Measurements from ENCODE around the gene EXOSC5. TPM values are rescaled to one million over a fixed set of nuclear protein-coding genes. Genes with fewer than 3 reads are reported as not detected.
"Not testable (repeated sequence)": the region's sequence is repeated elsewhere in the genome, so short reads cannot be mapped to it uniquely, and the experiment has no call there.

Gene EXOSC5
- total RNA-seq, 2 experiments from 2014 or later = 46.6 to 47.0 TPM

DNA sequence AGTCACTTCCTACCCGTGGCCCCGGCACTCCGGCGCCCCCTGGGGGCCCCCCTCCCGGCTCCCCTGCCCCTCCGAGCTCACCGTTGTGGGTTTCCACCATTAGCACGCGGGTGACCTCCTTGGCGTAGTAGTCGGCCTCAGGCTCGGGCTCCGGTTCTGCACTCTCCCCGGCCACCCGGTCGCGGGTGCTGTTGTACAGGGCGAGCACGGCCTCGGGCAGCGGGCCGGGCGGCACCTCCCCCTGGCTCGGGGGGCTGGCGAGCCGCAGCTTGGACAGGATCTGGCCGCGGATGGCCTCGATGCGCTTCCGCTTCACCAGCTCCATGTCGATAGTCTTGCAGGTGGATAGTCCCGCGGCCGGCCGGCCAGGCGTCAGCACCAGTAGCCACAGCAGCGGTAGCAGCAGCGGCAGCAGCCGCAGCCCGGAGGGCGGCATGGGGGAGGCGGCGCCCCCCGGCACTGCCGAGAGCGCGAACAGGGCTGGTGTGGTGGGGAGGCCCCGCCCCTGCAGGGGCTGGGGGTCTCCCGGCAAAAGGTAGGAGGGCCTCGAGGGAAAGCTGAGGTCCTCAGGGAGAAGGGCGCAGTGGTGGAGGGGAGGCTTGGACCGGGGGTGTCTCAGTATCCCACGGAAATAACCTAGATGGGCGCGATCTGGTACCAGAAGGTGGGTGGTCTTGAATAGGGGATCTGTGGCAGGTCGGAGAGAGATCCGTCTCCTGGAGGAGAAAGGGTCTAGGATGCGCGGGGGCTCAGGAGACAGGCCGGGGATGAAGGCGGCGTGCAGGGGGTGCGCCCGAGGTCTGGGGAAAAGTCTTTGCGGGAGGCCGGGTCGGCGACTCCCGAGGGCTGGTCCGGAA, 44.3 kb downstream of the EXOSC5 start:
- peaks cover 55% of the 10 kb centered on the region for H3K36me3 Mint-ChIP-seq (ENCODE audit: low read depth)

DNA sequence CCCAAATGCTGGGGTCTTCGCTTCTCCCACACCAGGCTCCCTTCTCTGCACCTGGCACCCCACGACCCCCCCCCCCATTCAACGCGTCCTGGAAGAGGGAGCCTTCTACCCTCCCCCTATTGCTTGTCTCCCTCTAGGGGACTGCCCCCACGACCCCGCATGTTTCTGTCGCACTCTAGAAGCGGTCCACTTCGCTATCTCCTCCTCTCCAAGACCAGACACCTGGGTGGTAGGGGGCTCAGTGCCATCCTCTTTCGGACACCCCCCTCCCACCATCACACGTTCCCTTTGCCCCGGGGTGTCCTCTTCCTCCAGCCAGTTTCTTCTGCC, 44.9 kb downstream of the EXOSC5 start:
- Mint-ChIP-seq H3K36me3 (ENCODE audit: low read depth) (peaks cover 58% of the 10 kb centered on the region), H3K27ac (peak overlapping the region; percentile 99), H3K4me3 (peak overlapping the region; percentile 100), H3K27me3 (no peaks in the 10 kb centered on the region), H3K4me1 (ENCODE audit: low read depth) (peaks cover 51% of the 10 kb centered on the region), H3K9me3 (peaks cover 5% of the 10 kb centered on the region)
- ATAC-seq (no peak), DNase-seq (no peak)
- intact Hi-C loops (cut with micrococcal nuclease) = loop anchor here (5.0 to 10.0 kb wide), 2 partner anchors 45 to 87 kb away; partner anchors contain the start of gene HNRNPUL1
- TF ChIP-seq, protein P1, sequence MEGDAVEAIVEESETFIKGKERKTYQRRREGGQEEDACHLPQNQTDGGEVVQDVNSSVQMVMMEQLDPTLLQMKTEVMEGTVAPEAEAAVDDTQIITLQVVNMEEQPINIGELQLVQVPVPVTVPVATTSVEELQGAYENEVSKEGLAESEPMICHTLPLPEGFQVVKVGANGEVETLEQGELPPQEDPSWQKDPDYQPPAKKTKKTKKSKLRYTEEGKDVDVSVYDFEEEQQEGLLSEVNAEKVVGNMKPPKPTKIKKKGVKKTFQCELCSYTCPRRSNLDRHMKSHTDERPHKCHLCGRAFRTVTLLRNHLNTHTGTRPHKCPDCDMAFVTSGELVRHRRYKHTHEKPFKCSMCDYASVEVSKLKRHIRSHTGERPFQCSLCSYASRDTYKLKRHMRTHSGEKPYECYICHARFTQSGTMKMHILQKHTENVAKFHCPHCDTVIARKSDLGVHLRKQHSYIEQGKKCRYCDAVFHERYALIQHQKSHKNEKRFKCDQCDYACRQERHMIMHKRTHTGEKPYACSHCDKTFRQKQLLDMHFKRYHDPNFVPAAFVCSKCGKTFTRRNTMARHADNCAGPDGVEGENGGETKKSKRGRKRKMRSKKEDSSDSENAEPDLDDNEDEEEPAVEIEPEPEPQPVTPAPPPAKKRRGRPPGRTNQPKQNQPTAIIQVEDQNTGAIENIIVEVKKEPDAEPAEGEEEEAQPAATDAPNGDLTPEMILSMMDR (IDR thresholded peaks at IDR 0.05) = no peak
- POLR2A ChIA-PET = interaction anchor here (0.7 to 6.0 kb wide), 15 partner anchors 12 to 88 kb away, joined by 3 to 44 read pairs (median 5); partner anchors contain the start of genes B9D2, CCDC97, HNRNPUL1 and TMEM91
- CTCF ChIA-PET = interaction anchor here (1.2 to 3.0 kb wide), 5 partner anchors 12 to 97 kb away, joined by 3 to 19 read pairs (median 6); partner anchors contain the start of genes B9D2 and HNRNPUL1

More for the DNA sequence above, 44.3 kb downstream of the EXOSC5 start:
- intact Hi-C loops (cut with micrococcal nuclease) = loop anchor here (5.0 to 10.0 kb wide), 2 partner anchors 46 to 88 kb away; partner anchors contain the start of gene HNRNPUL1
- ATAC-seq (peak; percentile 12), DNase-seq (peak; percentile 87)
- Mint-ChIP-seq H3K4me1 (ENCODE audit: low read depth) (peaks cover 56% of the 10 kb centered on the region), H3K27me3 (no peaks in the 10 kb centered on the region), H3K9me3 (peaks cover 5% of the 10 kb centered on the region), H3K27ac (peak overlapping the region; percentile 99), H3K4me3 (peak overlapping the region; percentile 100)
- CTCF ChIA-PET = interaction anchor here (1.2 to 3.0 kb wide), 6 partner anchors 11 to 96 kb away, joined by 3 to 19 read pairs (median 6); partner anchors contain the start of genes B9D2 and HNRNPUL1
- TF ChIP-seq, protein P1 (IDR thresholded peaks at IDR 0.05) = peak; percentile 4
- POLR2A ChIA-PET = interaction anchor here (0.7 to 6.0 kb wide), 12 partner anchors 11 to 89 kb away, joined by 3 to 44 read pairs (median 6); partner anchors contain the start of genes B9D2, CCDC97, HNRNPUL1 and TMEM91

DNA sequence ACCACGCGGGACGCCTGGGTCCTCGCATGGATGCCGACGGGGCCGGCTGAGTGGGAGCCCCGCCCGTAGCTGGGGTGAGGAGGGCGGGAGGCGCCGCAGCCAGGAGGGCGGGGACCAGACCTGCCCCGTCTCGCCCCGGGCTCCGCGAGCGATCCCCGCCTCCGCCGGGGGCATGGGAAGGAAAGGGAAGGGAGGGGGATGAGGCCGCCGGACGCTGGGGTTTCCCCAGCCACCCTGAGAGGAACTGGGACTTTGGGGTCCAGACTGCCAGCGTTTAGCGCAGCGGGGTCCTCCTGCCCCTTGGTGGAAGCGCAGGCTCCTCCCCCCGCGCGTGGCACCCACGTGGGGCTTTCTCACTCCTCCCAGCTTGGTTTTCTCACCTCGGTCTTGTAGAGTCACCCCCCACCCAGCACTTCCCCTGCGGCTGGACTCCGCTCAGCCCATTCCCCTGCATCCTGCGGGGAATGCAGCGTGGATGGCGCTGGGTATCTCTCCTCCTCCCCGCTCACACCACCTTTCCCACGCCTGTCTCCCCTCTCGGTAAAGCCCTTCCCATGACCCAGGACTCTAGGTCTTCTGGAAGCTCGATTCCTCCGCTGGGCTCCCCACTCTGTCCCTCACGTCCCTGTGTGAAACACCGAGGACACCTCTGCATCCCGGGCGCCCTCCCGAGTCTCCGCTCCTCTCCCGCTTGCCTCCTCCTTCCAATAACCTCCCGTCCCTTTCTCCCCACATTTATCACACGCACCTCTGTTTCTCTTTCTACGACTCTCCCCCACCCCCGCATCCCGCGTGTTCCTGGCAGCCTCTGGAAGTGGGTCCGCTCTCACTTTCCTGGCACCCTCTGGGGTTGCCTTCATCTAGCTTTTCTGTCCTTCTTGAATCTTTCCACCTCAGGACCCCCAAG, 45.6 kb downstream of the EXOSC5 start:
- peak; percentile 90 for DNase-seq

DNA sequence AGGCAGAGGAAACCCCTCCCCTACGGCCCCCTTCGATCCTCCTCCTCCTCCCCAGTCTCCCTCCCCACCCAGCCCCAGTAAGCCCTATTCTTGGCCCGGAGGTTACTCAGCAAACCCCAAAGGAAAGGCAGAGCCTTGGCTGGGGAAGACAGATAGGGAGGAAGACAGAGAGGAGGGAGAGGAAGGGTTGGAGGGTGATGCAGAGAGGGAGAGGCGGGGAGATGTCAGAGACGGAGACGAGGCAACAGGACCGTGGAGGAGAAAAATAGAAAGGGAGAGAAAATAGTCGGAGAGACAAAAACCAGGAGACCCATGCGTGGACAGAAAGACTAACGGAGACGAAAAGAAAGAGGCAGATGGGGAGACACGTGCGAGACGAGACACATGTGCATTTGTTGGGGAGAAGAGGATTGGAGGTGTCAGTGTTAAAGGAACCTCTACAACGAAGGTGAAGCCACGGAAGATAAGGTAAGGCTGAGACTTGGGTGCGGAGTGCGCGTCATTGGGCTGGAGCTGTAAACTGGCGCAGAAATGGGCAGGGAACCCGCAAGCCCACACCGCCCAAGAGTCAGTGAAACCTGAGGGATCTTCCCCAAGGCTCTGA, 46.3 kb downstream of the EXOSC5 start:
- peaks cover 56% of the 10 kb centered on the region for H3K36me3 Mint-ChIP-seq (ENCODE audit: low read depth)
- ATAC-seq = no peak
- H3K4me1 Mint-ChIP-seq (ENCODE audit: low read depth) = peaks cover 42% of the 10 kb centered on the region
- peak overlapping the region; percentile 100 for H3K4me3 Mint-ChIP-seq
- no peak for DNase-seq
- H3K9me3 Mint-ChIP-seq = peaks cover 5% of the 10 kb centered on the region
- H3K27me3 Mint-ChIP-seq = no peaks in the 10 kb centered on the region
- intact Hi-C loops (cut with micrococcal nuclease) = loop anchor here (5.0 to 10.0 kb wide), 2 partner anchors 44 to 86 kb away; partner anchors contain the start of gene HNRNPUL1
- CTCF ChIA-PET = interaction anchor here (1.0 to 3.0 kb wide), 4 partner anchors 13 to 87 kb away, joined by 3 to 19 read pairs (median 6); partner anchors contain the start of genes B9D2 and HNRNPUL1
- peak overlapping the region; percentile 89 for H3K27ac Mint-ChIP-seq
- POLR2A ChIA-PET = interaction anchor here (0.7 to 6.0 kb wide), 11 partner anchors 13 to 180 kb away, joined by 3 to 44 read pairs (median 6); partner anchors contain the start of genes B9D2, CCDC97 and HNRNPUL1
- TF ChIP-seq, protein P1 (IDR thresholded peaks at IDR 0.05) = no peak

More for the DNA sequence above, 45.6 kb downstream of the EXOSC5 start:
- TF ChIP-seq, protein P1 (IDR thresholded peaks at IDR 0.05) = no peak
- peaks cover 45% of the 10 kb centered on the region for H3K4me1 Mint-ChIP-seq (ENCODE audit: low read depth)
- intact Hi-C loops (cut with micrococcal nuclease) = loop anchor here (5.0 to 10.0 kb wide), 2 partner anchors 44 to 87 kb away; partner anchors contain the start of gene HNRNPUL1
- H3K4me3 Mint-ChIP-seq = peak overlapping the region; percentile 100
- peak overlapping the region; percentile 99 for H3K27ac Mint-ChIP-seq
- peaks cover 57% of the 10 kb centered on the region for H3K36me3 Mint-ChIP-seq (ENCODE audit: low read depth)
- CTCF ChIA-PET = interaction anchor here (1.0 to 3.0 kb wide), 6 partner anchors 13 to 88 kb away, joined by 3 to 19 read pairs (median 6); partner anchors contain the start of genes B9D2 and HNRNPUL1
- POLR2A ChIA-PET = interaction anchor here (0.7 to 6.0 kb wide), 17 partner anchors 12 to 179 kb away, joined by 3 to 44 read pairs (median 4); partner anchors contain the start of genes B9D2, CCDC97 and HNRNPUL1
- H3K27me3 Mint-ChIP-seq = no peaks in the 10 kb centered on the region
- H3K9me3 Mint-ChIP-seq = peaks cover 5% of the 10 kb centered on the region
- peak; percentile 44 for ATAC-seq

DNA sequence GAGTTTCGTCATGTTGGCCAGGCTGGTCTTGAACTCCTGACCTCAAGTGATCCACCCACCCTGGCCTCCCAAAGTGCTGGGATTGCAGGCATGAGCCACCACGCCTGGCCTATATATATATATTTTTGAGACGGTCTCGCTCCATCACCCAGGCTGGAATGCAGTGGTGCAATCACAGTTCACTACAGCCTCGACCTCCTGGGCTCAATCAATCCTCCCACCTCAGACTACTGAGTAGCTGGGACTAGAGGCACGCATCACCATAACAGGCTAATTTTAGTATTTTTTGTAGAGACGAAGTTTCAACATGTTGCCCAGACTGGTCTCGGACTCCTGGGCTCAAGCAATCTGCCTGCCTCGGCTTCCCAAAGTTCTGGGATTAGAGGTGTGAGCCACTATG, 50.2 kb downstream of the EXOSC5 start:
- peaks cover 47% of the 10 kb centered on the region for H3K4me1 Mint-ChIP-seq (ENCODE audit: low read depth)
- ATAC-seq; H3K4me3 Mint-ChIP-seq; H3K27me3 Mint-ChIP-seq; DNase-seq; H3K9me3 Mint-ChIP-seq; intact Hi-C loops (cut with micrococcal nuclease); H3K27ac Mint-ChIP-seq: not testable (repeated sequence)
- ChIA-PET CTCF (interaction anchor here (0.7 kb wide), 1 partner anchor 10 kb away, joined by 3 read pairs; no protein-coding TSS in a partner anchor), POLR2A (interaction anchor here (0.6 to 1.1 kb wide), 3 partner anchors 35 to 95 kb away, joined by 3 to 4 read pairs (median 3); partner anchors contain the start of gene CCDC97)
- H3K36me3 Mint-ChIP-seq (ENCODE audit: low read depth) = peaks cover 60% of the 10 kb centered on the region
